IMR-90 (cell line): Measurements from ENCODE around the gene ATG4A.

Experiments used
- BHLHE40 ChIP-seq: fragments of 150-350 bp; IDR thresholded peaks from 2 replicates; pipeline ENCODE4 v1.6.1; 2016; ENCODE audit warnings: mild to moderate bottlenecking, low read depth, low read length
- CTCF ChIP-seq: conservative IDR thresholded peaks from 2 replicates; pipeline ENCODE4 v1.5.1; 2012; ENCODE audit warnings: mild to moderate bottlenecking, low read depth, low read length, improper control_type of control experiment
- ELK1 ChIP-seq: fragments of 150-350 bp; IDR thresholded peaks from 2 replicates; pipeline ENCODE4 v1.6.1; 2016; ENCODE audit warnings: low read depth, mild to moderate bottlenecking, low read length, moderate library complexity, borderline replicate concordance
- FOS ChIP-seq: fragments of 150-350 bp; IDR thresholded peaks from 2 replicates; pipeline ENCODE4 v1.6.1; 2016; ENCODE audit warnings: low read depth, low read length
- MAFK ChIP-seq: IDR thresholded peaks from 2 replicates; pipeline ENCODE4 v1.6.1; 2012; ENCODE audit warnings: low read depth, low read length, improper control_type of control experiment
- POLR2A ChIP-seq: IDR thresholded peaks from 2 replicates; pipeline ENCODE4 v1.6.1; 2012; ENCODE audit warnings: mild to moderate bottlenecking, low read depth, low read length
- RAD21 ChIP-seq: IDR thresholded peaks from 2 replicates; pipeline ENCODE4 v1.6.1; 2012; ENCODE audit warnings: low read length, improper control_type of control experiment
- RCOR1 ChIP-seq: IDR thresholded peaks from 2 replicates; pipeline ENCODE4 v1.6.1; 2012; ENCODE audit warnings: mild to moderate bottlenecking, low read length, improper control_type of control experiment; ENCODE audit not compliant: insufficient replicate concordance
- RFX5 ChIP-seq: IDR thresholded peaks from 2 replicates; pipeline ENCODE4 v1.8.0; 2012; ENCODE audit warnings: low read depth, mild to moderate bottlenecking, low read length, moderate library complexity
- SMC3 ChIP-seq: fragments of 150-350 bp; IDR thresholded peaks from 2 replicates; pipeline ENCODE4 v1.6.1; 2016; ENCODE audit warnings: low read depth, mild to moderate bottlenecking, antibody characterized with exemption, low read length, moderate library complexity
- TF ChIP-seq, protein P1 (sequence below): fragments of 150-350 bp; IDR thresholded peaks from 2 replicates; pipeline ENCODE4 v1.6.1; 2017; ENCODE audit warnings: mild to moderate bottlenecking, antibody characterized with exemption, low read length, low read depth

DNA sequence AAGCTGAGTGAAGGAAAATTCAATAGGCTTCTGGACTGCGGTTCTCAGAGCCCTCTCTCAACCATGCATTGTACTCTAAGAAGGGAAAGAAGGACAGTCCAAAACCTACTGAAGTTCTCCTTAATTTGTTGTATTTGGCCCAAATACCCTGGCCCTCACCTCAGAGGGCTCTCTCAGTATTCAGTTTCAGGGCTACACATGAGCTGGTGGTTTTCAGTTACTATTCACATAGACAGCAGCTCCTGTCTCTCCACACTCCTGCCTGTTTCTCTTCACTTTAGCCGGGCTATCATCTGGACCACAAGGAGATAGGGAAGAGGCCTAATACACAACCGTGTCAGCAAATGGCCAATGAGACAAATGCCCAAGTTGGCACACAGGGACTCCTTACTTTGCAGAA lies 66.0 kb downstream of the ATG4A start:
- TF ChIP-seq CTCF: no peak
- no peak for TF ChIP-seq RFX5
- no peak for TF ChIP-seq POLR2A
- no peak for TF ChIP-seq SMC3
- no peak for TF ChIP-seq MAFK
- no peak for TF ChIP-seq RCOR1
- no peak for TF ChIP-seq RAD21
- no peak for TF ChIP-seq FOS
- no peak for TF ChIP-seq BHLHE40
- TF ChIP-seq, protein P1, sequence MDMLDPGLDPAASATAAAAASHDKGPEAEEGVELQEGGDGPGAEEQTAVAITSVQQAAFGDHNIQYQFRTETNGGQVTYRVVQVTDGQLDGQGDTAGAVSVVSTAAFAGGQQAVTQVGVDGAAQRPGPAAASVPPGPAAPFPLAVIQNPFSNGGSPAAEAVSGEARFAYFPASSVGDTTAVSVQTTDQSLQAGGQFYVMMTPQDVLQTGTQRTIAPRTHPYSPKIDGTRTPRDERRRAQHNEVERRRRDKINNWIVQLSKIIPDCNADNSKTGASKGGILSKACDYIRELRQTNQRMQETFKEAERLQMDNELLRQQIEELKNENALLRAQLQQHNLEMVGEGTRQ: no peak
- no peak for TF ChIP-seq ELK1
